ENCODE data around the gene FRMD4B.

The FRMD4B gene

GRCh38 chr3:69385723-69386555 lies at the start of gene FRMD4B:
TSS of gene FRMD4B (minus strand) at chr3:69386088. CDS start at chr3:69385989, 99 bp downstream.
- DNase-seq (ENCODE audit: low spot score): peak; percentile 58

GRCh38 chr3:69433969-69434325 lies 48.1 kb upstream of the FRMD4B start:
- no peak for DNase-seq (ENCODE audit: low spot score)

GRCh38 chr3:69433121-69433968 lies 47.5 kb upstream of the FRMD4B start:
- DNase-seq (ENCODE audit: low spot score): no peak

- no peak for DNase-seq (ENCODE audit: low spot score)
These were observed 42.9 kb upstream of the FRMD4B start for GRCh38 chr3:69428657-69429255.

GRCh38 chr3:69426967-69427304 lies 41.0 kb upstream of the FRMD4B start:
- no peak for DNase-seq (ENCODE audit: low spot score)

DNA sequence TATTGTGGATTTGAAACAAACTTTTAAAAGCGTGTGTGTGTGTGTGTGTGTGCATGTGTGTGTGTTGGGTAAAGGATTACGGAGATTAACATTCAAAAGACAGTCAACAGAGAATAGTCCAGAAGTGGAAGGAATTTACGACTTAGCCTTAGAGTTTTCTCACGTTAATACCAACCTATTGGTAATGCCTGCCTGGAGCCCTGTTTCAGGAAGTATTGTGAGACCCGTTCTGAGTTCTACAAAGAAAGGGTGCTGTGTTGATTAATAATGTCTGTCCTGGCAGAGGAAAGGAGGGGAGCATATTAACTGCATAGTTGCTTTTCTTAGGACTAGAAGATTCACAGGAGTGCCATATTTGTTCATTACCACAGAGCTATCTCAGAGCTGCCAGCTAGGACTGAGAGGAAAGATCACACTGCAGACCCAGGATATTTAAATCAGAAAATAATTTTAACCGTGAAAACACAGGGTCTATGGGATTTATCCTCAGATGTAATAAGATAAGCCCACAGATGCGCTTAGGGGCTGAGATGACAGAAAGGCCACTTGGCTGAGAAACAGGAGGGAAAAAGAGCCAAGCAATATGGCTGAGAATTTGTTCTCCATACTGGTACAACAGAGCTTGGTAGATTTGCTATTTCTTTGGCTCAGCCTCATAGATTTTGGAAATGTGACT lies 40.5 kb upstream of the FRMD4B start:
- no peak for DNase-seq (ENCODE audit: low spot score)

- peak; percentile 34 for DNase-seq (ENCODE audit: low spot score)
These were observed 39.4 kb upstream of the FRMD4B start for GRCh38 chr3:69425249-69425648.

DNA sequence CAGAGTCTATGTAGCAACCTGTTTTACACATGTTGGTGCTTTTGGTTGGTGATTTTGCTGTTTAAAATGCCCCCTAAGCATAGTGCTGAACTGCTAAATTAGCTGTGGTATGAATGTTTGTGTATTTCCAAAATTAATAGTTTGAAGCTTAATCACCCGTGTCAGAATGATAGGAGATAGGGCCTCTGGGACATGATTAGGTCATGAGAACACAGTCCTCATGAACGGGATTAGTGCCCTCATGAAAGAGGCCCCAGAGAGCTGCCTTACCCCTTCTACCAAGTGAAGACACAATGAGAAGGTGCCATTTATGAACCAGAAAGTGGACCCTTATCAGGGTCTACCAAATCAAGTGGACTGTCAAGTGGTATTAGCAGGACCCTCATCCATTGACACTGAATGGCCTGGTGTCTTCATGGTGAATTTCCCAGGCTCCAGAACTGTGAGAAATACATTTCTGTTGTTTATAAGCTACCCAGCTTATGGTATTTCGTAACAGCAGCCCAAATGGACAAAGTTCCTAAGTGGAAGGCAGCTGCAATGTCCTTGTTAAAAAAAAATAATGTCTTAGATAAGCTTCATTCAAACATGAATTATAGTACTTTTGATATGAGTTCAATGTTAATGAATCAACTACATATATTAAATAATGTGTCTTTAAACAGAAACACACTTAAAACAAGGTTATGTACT lies 37.7 kb upstream of the FRMD4B start:
- DNase-seq (ENCODE audit: low spot score): no peak

GRCh38 chr3:69422751-69423150 lies 36.9 kb upstream of the FRMD4B start:
- peak; percentile 23 for DNase-seq (ENCODE audit: low spot score)

DNA sequence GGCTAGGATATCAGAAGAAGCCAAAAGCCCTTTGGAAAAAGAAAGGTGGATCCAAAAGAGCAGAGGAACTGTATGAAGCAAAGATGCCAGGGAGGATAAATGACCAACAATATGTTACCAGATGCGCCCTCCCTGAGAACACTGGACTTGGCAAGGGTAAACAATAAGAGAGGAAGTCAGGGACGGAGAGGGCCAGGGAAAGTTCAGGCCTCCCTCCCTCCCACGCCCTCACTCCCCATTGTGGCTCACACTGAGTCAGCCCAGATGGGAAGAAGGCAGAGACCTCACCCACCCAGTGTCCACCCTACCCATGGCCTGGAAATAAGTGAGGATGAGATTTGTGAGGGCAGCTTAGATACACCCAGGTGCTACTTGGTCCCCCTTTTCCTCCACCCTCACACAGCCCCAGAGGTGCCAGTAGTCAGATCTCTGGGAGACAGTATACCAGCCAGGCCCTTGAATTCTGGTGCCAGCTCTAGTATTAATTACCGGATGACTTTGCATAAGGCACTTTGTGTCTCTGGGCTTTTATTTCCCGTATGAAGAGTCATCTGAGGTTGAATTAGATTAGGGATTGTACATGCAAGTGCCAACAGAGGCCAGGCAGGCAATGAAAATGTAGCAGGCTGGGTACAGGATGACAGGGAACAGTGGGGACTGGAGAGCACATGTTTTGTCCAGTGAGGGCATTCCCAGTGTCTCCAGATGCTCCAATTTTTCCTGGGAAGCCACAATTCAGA lies 35.1 kb upstream of the FRMD4B start:
- no peak for DNase-seq (ENCODE audit: low spot score)

DNA sequence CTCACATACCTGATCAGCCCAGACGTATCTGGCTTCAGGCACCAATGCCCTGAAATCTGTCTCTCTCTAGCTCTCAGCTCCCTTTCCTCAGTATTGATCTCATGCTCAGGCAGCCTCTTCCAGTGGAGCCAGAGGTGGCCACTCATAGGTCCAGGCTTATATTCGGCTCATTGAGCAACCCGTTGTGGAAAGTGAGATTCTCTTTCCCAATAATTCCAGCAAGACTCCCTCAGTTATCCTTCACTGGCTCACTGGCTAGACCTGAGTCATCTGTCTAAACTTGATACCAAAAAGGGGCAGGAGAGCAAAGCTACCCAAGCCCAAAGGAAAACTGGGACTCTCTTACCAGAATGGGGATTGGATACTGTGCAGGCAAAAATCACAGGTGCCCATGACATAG lies 33.4 kb upstream of the FRMD4B start:
- no peak for DNase-seq (ENCODE audit: low spot score)

DNA sequence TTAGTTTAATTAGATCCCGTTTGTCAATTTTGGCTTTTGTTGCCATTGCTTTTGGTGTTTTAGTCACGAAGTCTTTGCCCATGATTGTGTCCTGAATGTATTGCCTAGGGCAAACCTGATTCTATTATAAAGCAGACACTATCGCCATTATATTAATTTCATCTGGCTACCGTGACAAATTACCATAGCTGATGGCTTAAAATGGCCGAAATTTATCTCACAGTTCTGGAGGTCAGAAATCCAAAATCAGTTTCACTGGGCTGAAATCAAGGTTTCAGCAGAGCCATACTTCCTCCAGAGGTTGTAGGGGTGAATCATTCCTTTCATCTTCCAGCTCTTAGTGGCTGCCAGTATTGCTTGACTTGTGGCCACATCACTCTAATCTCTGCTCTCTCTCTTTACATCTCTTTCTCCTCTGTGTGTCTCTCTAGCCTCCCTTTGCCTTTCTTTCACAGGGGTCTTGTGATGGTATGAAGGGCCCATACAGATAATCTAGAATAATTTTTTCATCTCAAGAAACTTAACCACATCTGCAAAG lies 31.7 kb upstream of the FRMD4B start:
- no peak for DNase-seq (ENCODE audit: low spot score)

GRCh38 chr3:69413551-69414207 lies 27.8 kb upstream of the FRMD4B start:
- no peak for DNase-seq (ENCODE audit: low spot score)

DNA sequence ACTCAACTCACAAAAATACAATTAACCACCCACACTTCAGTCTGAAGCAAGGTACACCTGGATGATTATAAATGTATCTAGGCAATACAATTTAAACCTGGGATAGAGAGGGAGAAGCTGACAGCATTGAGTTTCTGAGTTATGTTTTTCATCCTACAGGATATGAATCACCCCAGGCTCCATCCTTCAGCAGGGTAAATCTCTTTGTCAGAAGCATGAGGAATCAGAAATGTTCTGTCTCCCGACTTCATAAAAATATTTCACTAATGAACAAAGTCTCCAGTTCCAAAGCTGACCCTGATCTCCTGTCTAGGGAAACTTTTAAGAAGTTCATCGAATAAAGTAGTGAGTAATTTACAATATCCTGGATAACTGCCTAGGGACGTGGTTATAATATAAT lies 25.5 kb upstream of the FRMD4B start:
- peak; percentile 22 for DNase-seq (ENCODE audit: low spot score)

- DNase-seq (ENCODE audit: low spot score): peak; percentile 73
These were observed 24.4 kb upstream of the FRMD4B start for GRCh38 chr3:69410301-69410700.

DNA sequence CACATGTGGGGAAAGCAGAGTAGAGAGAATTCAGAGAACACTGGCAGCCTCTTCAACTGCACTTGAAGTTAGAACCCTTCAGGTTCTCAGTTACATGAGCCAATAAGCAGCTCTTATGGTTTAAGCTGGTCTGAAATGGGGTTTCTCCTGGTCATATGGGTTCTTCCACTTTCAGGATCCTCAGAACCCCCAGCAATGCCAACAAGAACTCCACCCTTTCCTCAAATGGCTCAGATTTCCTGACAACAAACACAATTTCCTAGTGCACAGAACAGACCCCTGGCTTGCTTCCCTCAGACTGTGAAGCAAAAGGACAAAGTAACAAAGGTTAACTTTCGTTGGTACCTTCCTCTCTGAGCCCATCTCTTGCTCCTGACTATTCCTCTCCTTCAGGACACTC lies 23.9 kb upstream of the FRMD4B start:
- no peak for DNase-seq (ENCODE audit: low spot score)

DNA sequence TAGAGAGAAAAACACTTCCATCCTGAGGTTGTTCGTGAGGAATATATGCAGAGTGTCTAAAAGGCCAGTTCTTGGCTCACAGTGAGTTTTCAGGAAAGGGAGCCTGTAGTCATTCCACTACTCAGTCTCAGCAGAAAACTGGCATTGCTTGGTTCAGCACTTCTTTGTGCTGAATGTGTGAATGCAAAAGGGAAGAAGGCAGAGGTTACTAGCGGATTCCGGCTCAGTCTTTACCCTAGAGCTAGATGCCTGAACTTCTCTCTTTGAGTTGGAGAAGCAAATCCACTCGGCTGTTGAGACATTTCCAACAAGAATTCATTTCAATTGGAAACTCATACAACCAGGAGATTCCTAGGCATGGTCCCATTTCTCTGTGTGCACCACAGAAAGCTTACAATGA lies 23.1 kb upstream of the FRMD4B start:
- DNase-seq (ENCODE audit: low spot score): no peak

- DNase-seq (ENCODE audit: low spot score): no peak
These were observed 22.7 kb upstream of the FRMD4B start for GRCh38 chr3:69408542-69408941.

DNA sequence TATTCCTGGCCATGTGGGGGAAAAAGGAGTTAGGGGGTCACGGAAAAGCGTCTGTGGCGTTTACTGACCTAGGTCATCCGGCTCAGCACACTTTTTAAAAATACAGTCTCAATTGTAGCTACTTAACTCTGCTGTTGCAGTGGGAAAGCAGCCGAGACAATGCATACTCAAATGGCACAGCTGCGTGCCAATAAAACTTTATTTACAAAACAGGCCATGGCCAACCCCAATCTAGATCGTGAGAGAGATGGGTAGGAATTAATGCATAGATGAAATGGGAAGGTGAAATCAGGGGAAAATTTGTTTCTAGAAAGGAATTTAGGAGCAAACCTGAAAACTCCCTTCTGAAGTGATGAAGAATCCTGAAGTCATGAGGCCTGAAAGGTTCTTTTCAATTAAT lies 22.0 kb upstream of the FRMD4B start:
- no peak for DNase-seq (ENCODE audit: low spot score)

- DNase-seq (ENCODE audit: low spot score): no peak
These were observed 20.3 kb upstream of the FRMD4B start for GRCh38 chr3:69406163-69406562.
